Measurements from ENCODE around the gene ELMO2.

DNA sequence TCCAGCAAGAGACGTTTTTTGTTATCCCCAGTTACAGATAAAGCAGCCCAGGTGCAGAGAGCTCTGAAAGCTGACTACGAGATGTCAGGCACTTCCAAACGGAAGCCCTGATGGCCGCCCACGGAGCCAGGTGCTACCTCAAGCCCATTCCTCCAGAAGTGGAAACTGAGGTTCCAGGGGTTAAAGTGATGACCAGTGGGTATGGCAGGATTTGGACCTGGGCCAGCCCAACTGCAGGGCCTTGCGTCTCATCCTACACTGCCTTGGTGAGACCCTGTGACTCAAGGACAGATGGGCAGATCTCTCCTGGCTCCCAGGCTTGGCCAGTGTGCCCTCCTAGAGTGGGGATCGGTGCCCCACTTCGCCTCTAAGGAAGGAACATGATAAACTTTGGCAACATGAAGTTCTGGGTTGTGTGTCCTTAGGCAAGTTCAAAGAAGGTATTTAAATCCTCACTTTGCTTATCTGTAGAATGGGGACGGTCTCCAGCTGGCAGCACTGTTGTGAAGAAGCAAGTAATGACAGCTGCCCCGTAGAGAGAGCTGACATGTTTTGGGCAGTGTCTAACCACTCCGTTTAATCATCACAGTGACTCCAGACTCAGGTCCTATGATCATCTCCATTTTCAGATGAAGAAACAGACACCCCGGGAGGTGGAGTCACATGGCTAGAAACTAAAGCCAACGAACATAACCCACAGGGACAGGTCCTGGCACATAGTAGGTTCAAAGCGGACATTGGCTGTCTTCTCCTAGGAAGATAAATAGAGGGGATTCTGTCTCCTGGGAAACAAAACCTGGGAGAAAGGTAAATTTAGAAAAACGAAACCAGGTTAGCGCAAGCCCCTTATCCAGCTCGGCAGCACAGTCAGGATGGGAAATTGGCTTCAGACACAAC is 63.7 kb downstream of the ELMO2 start:
- no peak for TF ChIP-seq RAD21 (IDR thresholded peaks at IDR 0.05; ENCODE audit: low read depth)
- TF ChIP-seq YY1 (IDR thresholded peaks at IDR 0.05; ENCODE audit: low read depth), result no peak
- TF ChIP-seq TEAD4 (IDR thresholded peaks at IDR 0.05), result no peak
- TF ChIP-seq, protein P1, sequence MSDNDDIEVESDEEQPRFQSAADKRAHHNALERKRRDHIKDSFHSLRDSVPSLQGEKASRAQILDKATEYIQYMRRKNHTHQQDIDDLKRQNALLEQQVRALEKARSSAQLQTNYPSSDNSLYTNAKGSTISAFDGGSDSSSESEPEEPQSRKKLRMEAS (IDR thresholded peaks at IDR 0.05), result no peak
- no peak for TF ChIP-seq EGR1 (IDR thresholded peaks at IDR 0.05)
- TF ChIP-seq, protein P2, sequence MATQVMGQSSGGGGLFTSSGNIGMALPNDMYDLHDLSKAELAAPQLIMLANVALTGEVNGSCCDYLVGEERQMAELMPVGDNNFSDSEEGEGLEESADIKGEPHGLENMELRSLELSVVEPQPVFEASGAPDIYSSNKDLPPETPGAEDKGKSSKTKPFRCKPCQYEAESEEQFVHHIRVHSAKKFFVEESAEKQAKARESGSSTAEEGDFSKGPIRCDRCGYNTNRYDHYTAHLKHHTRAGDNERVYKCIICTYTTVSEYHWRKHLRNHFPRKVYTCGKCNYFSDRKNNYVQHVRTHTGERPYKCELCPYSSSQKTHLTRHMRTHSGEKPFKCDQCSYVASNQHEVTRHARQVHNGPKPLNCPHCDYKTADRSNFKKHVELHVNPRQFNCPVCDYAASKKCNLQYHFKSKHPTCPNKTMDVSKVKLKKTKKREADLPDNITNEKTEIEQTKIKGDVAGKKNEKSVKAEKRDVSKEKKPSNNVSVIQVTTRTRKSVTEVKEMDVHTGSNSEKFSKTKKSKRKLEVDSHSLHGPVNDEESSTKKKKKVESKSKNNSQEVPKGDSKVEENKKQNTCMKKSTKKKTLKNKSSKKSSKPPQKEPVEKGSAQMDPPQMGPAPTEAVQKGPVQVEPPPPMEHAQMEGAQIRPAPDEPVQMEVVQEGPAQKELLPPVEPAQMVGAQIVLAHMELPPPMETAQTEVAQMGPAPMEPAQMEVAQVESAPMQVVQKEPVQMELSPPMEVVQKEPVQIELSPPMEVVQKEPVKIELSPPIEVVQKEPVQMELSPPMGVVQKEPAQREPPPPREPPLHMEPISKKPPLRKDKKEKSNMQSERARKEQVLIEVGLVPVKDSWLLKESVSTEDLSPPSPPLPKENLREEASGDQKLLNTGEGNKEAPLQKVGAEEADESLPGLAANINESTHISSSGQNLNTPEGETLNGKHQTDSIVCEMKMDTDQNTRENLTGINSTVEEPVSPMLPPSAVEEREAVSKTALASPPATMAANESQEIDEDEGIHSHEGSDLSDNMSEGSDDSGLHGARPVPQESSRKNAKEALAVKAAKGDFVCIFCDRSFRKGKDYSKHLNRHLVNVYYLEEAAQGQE (IDR thresholded peaks at IDR 0.05; ENCODE audit: low read depth), result no peak
- TF ChIP-seq ZBTB7A (IDR thresholded peaks at IDR 0.05; ENCODE audit: low read depth), result no peak
- TF ChIP-seq EP300 (IDR thresholded peaks at IDR 0.05; ENCODE audit: borderline replicate concordance), result no peak

Data from Ishikawa (cell line).